ENCODE measurements around the gene CEP76.

Gene CEP76

GRCh38 chr18:12711446-12711845, 8.9 kb upstream of the CEP76 start:
- no peak for DNase-seq (ENCODE audit: low read depth in 2 of 2)

- no peak for DNase-seq (ENCODE audit: low read depth in 2 of 2)
Observed at GRCh38 chr18:12703664-12704063, 1.1 kb upstream of the CEP76 start.

GRCh38 chr18:12703096-12703567, 609 bp upstream of the CEP76 start:
- peak in 1 of 2 donors; percentile 5 for DNase-seq (ENCODE audit: low read depth in 2 of 2)

GRCh38 chr18:12701161-12701560, 1.4 kb downstream of the CEP76 start:
- no peak for DNase-seq (ENCODE audit: low read depth in 2 of 2)

GRCh38 chr18:12699747-12700146, 2.8 kb downstream of the CEP76 start:
- no peak for DNase-seq (ENCODE audit: low read depth in 2 of 2)

GRCh38 chr18:12694032-12694431, 8.5 kb downstream of the CEP76 start:
- DNase-seq (ENCODE audit: low read depth in 2 of 2), result no peak

- DNase-seq (ENCODE audit: low read depth in 2 of 2), result no peak
Observed at GRCh38 chr18:12692206-12692605, 10.3 kb downstream of the CEP76 start.

- no peak for DNase-seq (ENCODE audit: low read depth in 2 of 2)
Observed at GRCh38 chr18:12689256-12689850, 13.2 kb downstream of the CEP76 start.

GRCh38 chr18:12686100-12686499, 16.4 kb downstream of the CEP76 start:
- no peak for DNase-seq (ENCODE audit: low read depth in 2 of 2)

GRCh38 chr18:12679183-12679786, 23.2 kb downstream of the CEP76 start:
- no peak for DNase-seq (ENCODE audit: low read depth in 2 of 2)

- DNase-seq (ENCODE audit: low read depth in 2 of 2), result no peak
Observed at GRCh38 chr18:12668041-12668440, 34.5 kb downstream of the CEP76 start.

GRCh38 chr18:12659904-12660605, 42.5 kb downstream of the CEP76 start:
- DNase-seq (ENCODE audit: low read depth in 2 of 2), result peak in 1 of 2 donors; percentile 7

- peak in 1 of 2 donors; percentile 6 for DNase-seq (ENCODE audit: low read depth in 2 of 2)
Observed at GRCh38 chr18:12658426-12659138, 43.9 kb downstream of the CEP76 start.

GRCh38 chr18:12657684-12658425, 44.7 kb downstream of the CEP76 start, which contains the start of gene SPIRE1:
SPIRE1 (minus strand) TSS chr18:12658107; CDS start chr18:12657866, 241 bp downstream.
- DNase-seq (ENCODE audit: low read depth in 2 of 2), result peak in 1 of 2 donors; percentile 33

GRCh38 chr18:12656938-12657683, 45.4 kb downstream of the CEP76 start:
- DNase-seq (ENCODE audit: low read depth in 2 of 2), result peak in 1 of 2 donors; percentile 10

- no peak for DNase-seq (ENCODE audit: low read depth in 2 of 2)
Observed at GRCh38 chr18:12656605-12656937, 46.0 kb downstream of the CEP76 start.

- no peak for DNase-seq (ENCODE audit: low read depth in 2 of 2)
Observed at GRCh38 chr18:12654971-12655370, 47.6 kb downstream of the CEP76 start.

GRCh38 chr18:12652861-12653401, 49.6 kb downstream of the CEP76 start:
- no peak for DNase-seq (ENCODE audit: low read depth in 2 of 2)

GRCh38 chr18:12651651-12652050, 50.9 kb downstream of the CEP76 start:
- DNase-seq (ENCODE audit: low read depth in 2 of 2), result no peak

GRCh38 chr18:12647773-12648172, 54.8 kb downstream of the CEP76 start:
- no peak for DNase-seq (ENCODE audit: low read depth in 2 of 2)

Data from stimulated activated CD8-positive, alpha-beta memory T cell treated with anti-CD3 and anti-CD28 coated beads, Interleukin-7, amount 100 ng/mL, for 4 hours (primary cell).